MM.1S (cell line): ENCODE measurements around the gene S100A13.

ENCODE experiments used
- DNase-seq: peaks from one replicate; pipeline ENCODE4 v3.0.0-alpha.2; 2015
- H2AFZ ChIP-seq: fragments of 300-600 bp; sonication (generic); 2 replicates; pipeline ENCODE4 v1.6.0; 2016; ENCODE audit warnings: antibody characterized with exemption, low read length
- H3F3A ChIP-seq: fragments of 300-600 bp; sonication (generic); 2 replicates; pipeline ENCODE4 v1.6.1; 2016; ENCODE audit warnings: mild to moderate bottlenecking, antibody characterized with exemption, low read length, moderate library complexity, mixed read lengths; ENCODE audit not compliant: insufficient read depth
- H3K27ac ChIP-seq: fragments of 300-600 bp; sonication (generic); 2 replicates; pipeline ENCODE4 v1.5.1; 2016; ENCODE audit warnings: mild to moderate bottlenecking, low read length
- H3K27me3 ChIP-seq: fragments of 300-600 bp; sonication (generic); replicated peaks from 2 replicates; pipeline ENCODE4 v1.6.0; 2016; ENCODE audit warnings: low read length; ENCODE audit not compliant: insufficient read depth
- H3K36me3 ChIP-seq: fragments of 300-600 bp; sonication (generic); replicated peaks from 2 replicates; pipeline ENCODE4 v1.6.1; 2016; ENCODE audit warnings: mild to moderate bottlenecking, low read length, mixed read lengths; ENCODE audit not compliant: insufficient read depth
- H3K4me1 ChIP-seq: fragments of 300-600 bp; sonication (generic); 2 replicates; pipeline ENCODE4 v1.6.1; 2016; ENCODE audit warnings: low read length, mixed read lengths
- H3K4me2 ChIP-seq: fragments of 300-600 bp; sonication (generic); 2 replicates; pipeline ENCODE4 v1.6.0; 2016; ENCODE audit warnings: low read depth, low read length
- H3K4me3 ChIP-seq: fragments of 300-600 bp; sonication (generic); 2 replicates; pipeline ENCODE4 v1.5.1; 2016; ENCODE audit warnings: low read length, mixed read lengths
- H3K79me2 ChIP-seq: fragments of 300-600 bp; sonication (generic); 2 replicates; pipeline ENCODE4 v1.6.1; 2016; ENCODE audit warnings: mixed run types, low read length, mixed read lengths
- H3K9ac ChIP-seq: fragments of 300-600 bp; sonication (generic); 2 replicates; pipeline ENCODE4 v1.6.1; 2016; ENCODE audit warnings: low read length, mixed read lengths
- H3K9me2 ChIP-seq: fragments of 300-600 bp; sonication (generic); replicated peaks from 2 replicates; pipeline ENCODE4 v1.6.1; 2016; ENCODE audit warnings: mild to moderate bottlenecking, low read length, mixed read lengths; ENCODE audit not compliant: insufficient read depth
- H3K9me3 ChIP-seq: fragments of 300-600 bp; sonication (generic); replicated peaks from 2 replicates; pipeline ENCODE4 v1.6.1; 2016; ENCODE audit warnings: mild to moderate bottlenecking, low read length, mixed read lengths; ENCODE audit not compliant: insufficient read depth
- H4K20me1 ChIP-seq: fragments of 300-600 bp; sonication (generic); 2 replicates; pipeline ENCODE4 v1.6.1; 2016; ENCODE audit warnings: mild to moderate bottlenecking, low read length, moderate library complexity, mixed read lengths; ENCODE audit not compliant: insufficient read depth
- EZH2 ChIP-seq: fragments of 300-600 bp; sonication (generic); optimal IDR thresholded peaks from 2 replicates; pipeline ENCODE3; 2017; ENCODE audit warnings: low read depth, mild to moderate bottlenecking, antibody characterized with exemption, low read length, mixed read lengths
- EZH2phosphoT487 ChIP-seq: fragments of 300-600 bp; sonication (generic); IDR thresholded peaks from 2 replicates; pipeline ENCODE4 v1.6.1; 2018; ENCODE audit warnings: antibody characterized with exemption, low read length
- TF ChIP-seq, protein P1 (sequence below): fragments of 300-600 bp; sonication (generic); IDR thresholded peaks from 2 replicates; pipeline ENCODE4 v1.5.1; 2016; ENCODE audit warnings: antibody characterized with exemption, low read length, mixed read lengths

S100A13 gene

DNA sequence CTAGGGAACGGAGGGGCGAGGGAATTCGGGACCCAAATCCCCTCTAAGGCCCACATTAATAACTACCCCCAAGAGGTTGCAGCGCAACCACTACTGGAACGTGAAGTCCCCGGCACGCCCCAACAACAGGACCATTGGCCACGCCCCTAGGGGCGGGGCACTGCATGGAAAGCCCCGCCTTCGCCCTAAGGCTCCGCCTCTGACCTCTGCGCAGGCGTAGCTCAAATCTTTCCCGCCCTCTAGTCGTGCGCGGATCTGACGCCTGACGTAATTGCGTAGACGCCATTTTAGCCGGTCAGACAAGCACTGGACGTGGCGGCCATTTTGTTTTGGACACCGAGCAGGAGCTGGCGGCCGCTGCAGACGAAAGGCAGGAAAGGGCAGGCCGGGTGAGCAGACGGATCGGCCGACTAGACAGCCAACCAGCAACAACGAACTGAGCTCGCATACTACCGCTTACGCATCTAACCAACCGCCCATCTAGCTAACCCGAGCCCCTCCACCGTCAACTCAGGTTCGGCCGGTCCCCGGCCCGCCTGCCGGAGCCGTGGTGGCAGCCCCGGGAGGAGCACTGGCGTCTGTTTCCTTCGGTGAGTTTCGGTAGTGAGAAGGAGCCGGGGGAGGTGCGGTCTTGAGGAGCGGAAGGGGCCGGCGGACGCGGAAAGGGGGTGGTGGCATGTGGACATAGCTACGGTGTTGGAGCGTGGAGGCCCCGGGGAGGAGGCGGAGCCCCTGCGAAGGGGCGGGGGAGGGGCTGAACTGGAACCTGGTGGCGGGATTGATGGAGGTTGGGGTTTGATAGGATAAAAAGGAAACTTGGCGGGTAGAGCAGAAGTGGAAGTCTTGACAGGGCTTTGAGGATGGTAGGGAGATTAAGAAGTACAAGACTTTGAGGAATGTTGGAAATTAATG lies 6.7 kb upstream of the S100A13 start, which contains the start of gene CHTOP:
Gene CHTOP, plus strand, starts transcription at position 313 of the 912 bp plus-strand sequence. CDS start 2,523 bp downstream, outside the sequence.
- Histone ChIP-seq H3K9ac (peak within 1 kb of the TSS; percentile 99), H3K36me3 (peaks cover 27% of the 10 kb centered on the region), H3K4me3 (peak within 1 kb of the TSS; percentile 92), H3K9me2 (no peaks in the 10 kb centered on the region), H3K27ac (peak within 1 kb of the TSS; percentile 95), H3K27me3 (no peaks in the 10 kb centered on the region), H3K9me3 (no peaks in the 10 kb centered on the region), H3F3A (peaks cover 5% of the 10 kb centered on the region), H3K4me1 (peaks cover 4% of the 10 kb centered on the region; the same call in 1 of the 2 replicates), H4K20me1 (no peaks in the 10 kb centered on the region), H2AFZ (peak within 1 kb of the TSS; percentile 27), H3K79me2 (peaks cover 50% of the 10 kb centered on the region), H3K4me2 (peak within 1 kb of the TSS; percentile 64; the same call in 1 of the 2 replicates)
- TF ChIP-seq, protein P1, sequence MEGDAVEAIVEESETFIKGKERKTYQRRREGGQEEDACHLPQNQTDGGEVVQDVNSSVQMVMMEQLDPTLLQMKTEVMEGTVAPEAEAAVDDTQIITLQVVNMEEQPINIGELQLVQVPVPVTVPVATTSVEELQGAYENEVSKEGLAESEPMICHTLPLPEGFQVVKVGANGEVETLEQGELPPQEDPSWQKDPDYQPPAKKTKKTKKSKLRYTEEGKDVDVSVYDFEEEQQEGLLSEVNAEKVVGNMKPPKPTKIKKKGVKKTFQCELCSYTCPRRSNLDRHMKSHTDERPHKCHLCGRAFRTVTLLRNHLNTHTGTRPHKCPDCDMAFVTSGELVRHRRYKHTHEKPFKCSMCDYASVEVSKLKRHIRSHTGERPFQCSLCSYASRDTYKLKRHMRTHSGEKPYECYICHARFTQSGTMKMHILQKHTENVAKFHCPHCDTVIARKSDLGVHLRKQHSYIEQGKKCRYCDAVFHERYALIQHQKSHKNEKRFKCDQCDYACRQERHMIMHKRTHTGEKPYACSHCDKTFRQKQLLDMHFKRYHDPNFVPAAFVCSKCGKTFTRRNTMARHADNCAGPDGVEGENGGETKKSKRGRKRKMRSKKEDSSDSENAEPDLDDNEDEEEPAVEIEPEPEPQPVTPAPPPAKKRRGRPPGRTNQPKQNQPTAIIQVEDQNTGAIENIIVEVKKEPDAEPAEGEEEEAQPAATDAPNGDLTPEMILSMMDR: no peak
- TF ChIP-seq EZH2phosphoT487: no peak
- no peak for TF ChIP-seq EZH2
- peak; percentile 100 for DNase-seq

DNA sequence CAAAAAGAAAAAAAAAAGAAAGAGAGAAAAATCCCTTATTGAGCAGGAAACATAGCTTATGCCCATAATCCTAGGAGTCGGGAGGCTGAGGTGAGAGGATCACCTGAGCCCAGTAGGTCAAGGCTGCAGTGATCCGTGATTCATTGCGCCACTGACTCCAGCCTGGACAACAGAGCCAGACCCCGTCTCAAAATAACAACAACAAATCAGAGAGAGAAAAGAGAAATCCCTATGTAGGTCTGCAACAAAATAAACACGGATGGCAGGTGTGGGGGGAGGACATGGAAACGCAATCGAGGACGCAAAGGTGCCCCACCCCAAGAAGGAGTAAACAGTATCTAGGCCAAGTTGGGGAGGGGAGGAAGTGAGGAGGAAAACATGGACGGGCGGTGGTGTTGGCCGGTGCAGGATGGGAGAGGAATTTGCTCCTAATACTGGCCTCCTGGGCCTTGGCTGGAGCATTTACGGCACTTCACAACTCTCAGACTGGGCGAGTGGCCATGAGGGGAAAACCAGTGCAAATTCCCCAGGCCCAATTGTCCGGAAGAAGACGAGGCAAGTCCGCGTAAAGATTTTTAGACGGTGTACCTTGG lies 6.0 kb upstream of the S100A13 start:
- H3K4me2 ChIP-seq: peak overlapping the region; percentile 42; the same call in 1 of the 2 replicates
- peak overlapping the region; percentile 27; the same call in 1 of the 2 replicates for H2AFZ ChIP-seq
- peak overlapping the region; percentile 92 for H3K4me3 ChIP-seq
- H3K9me3 ChIP-seq: no peaks in the 10 kb centered on the region
- H3K4me1 ChIP-seq: peaks cover 4% of the 10 kb centered on the region; the same call in 1 of the 2 replicates
- peaks cover 23% of the 10 kb centered on the region for H3K36me3 ChIP-seq
- no peaks in the 10 kb centered on the region for H4K20me1 ChIP-seq
- peaks cover 43% of the 10 kb centered on the region for H3K79me2 ChIP-seq
- no peak overlapping the region for H3K27ac ChIP-seq
- no peak for DNase-seq
- no peaks in the 10 kb centered on the region for H3K9me2 ChIP-seq
- no peak overlapping the region for H3K9ac ChIP-seq
- no peaks in the 10 kb centered on the region for H3K27me3 ChIP-seq
- peaks cover 5% of the 10 kb centered on the region for H3F3A ChIP-seq
- TF ChIP-seq EZH2phosphoT487: no peak
- TF ChIP-seq, protein P1: no peak
- no peak for TF ChIP-seq EZH2

DNA sequence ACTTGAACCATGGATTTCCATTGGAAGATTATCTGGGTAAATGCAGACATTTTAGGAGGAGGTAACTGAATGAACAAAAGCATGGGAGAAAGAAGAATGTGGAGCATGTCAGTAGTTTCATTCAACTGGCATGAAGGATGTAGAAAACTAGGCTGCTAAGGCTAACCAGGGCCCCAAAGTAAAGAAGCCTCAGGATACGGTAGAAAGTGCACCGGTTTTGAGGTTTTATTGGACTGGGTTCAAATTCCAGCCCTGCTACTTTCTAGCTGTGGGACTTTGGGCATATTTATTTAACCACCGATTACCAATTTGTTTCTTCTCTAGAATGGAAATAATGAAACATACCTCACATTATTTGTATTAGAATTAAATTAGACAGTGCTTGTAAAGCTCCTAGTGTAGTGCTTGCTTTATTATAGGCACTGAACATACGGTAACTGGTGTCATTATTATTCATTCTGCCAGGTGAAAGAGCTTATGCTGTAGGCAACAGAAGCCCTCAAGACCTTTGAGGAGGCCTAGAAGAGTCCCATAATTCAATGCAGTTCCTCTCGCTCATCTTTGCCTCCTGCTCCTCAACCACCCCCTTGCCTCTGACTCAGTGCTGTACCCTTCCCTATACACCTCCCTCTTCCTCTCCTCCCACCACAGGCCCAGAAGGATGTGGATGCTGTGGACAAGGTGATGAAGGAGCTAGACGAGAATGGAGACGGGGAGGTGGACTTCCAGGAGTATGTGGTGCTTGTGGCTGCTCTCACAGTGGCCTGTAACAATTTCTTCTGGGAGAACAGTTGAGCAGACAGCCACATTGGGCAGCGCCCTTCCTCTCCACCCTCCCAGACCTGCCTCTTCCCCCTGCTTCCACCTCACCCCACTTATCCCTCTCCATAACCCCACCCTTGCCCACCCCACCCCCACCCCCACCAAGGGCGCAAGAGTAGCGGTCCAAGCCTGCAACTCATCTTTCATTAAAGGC lies 4.0 kb upstream of the S100A13 start:
- H3K27ac ChIP-seq: no peak overlapping the region
- H3K36me3 ChIP-seq: peaks cover 7% of the 10 kb centered on the region
- no peak overlapping the region for H3K9ac ChIP-seq

More for the DNA sequence above, 4.0 kb upstream of the S100A13 start:
- Histone ChIP-seq H3F3A (peaks cover 5% of the 10 kb centered on the region), H3K9me3 (no peaks in the 10 kb centered on the region), H4K20me1 (no peaks in the 10 kb centered on the region), H3K9me2 (no peaks in the 10 kb centered on the region), H3K4me1 (peaks cover 4% of the 10 kb centered on the region; the same call in 1 of the 2 replicates), H3K27me3 (no peaks in the 10 kb centered on the region), H3K4me3 (no peak overlapping the region), H3K79me2 (peaks cover 23% of the 10 kb centered on the region), H2AFZ (no peak overlapping the region), H3K4me2 (no peak overlapping the region)
- DNase-seq: no peak
- TF ChIP-seq EZH2phosphoT487: no peak
- TF ChIP-seq, protein P1: no peak
- no peak for TF ChIP-seq EZH2
